B cell (primary cell): Measurements from ENCODE around the gene DCDC2C. TPM values are rescaled to one million over a fixed set of nuclear protein-coding genes. Genes with fewer than 3 reads are reported as not detected.

Experiments
- ATAC-seq: fragments of 200-7000 bp; cut with Tn5 transposase; one replicate; pipeline ENCODE4 v1.10.0; 2021; ENCODE audit warnings: low read depth, mild to moderate bottlenecking, moderate number of reproducible peaks, moderate library complexity
- CTCF ChIA-PET: fragments of 350-600 bp; sonication (Branson Sonifier 250); formaldehyde crosslinking; loops from one replicate; lab custom pipeline; 2021; ENCODE audit warnings: antibody characterized with exemption, inconsistent platforms; lab: Charles Lee
- POLR2A ChIA-PET: fragments of 350-600 bp; sonication (Branson Sonifier 250); formaldehyde crosslinking; loops from one replicate; lab custom pipeline; 2021; ENCODE audit warnings: antibody characterized with exemption; lab: Charles Lee
- DNase-seq: peaks from one replicate; pipeline ENCODE4 v3.0.0; 2013
- H2AFZ ChIP-seq: 2 replicates; pipeline ENCODE4 v1.6.1; 2012; ENCODE audit warnings: mild to moderate bottlenecking, low read depth, low read length; ENCODE audit not compliant: insufficient read depth, poor library complexity, severe bottlenecking
- H3K27ac ChIP-seq, 2 donors: 1 replicate in 1 of 2; 2 replicates in 1 of 2; pipeline ENCODE4 v1.5.1; 2012 to 2013; ENCODE audit warnings: low read length in 2 of 2, mild to moderate bottlenecking in 2 of 2, moderate library complexity in 1 of 2
- H3K27me3 ChIP-seq, 4 experiments: fragments of 200-600 bp in 1 of 4; sonication (generic) in 1 of 4; replicated peaks in 1 of 4; 1 replicate in 2 of 4; 2 replicates in 2 of 4; pipeline versions ENCODE4 v1.6.1 to v1.7.0; 2013 to 2016; ENCODE audit warnings: low read length in 3 of 4, mild to moderate bottlenecking in 2 of 4, mixed read lengths in 1 of 4, moderate library complexity in 1 of 4; ENCODE audit not compliant: insufficient read depth in 4 of 4, control insufficient read depth in 3 of 4; ENCODE audit errors: control extremely low read depth in 1 of 4
- H3K36me3 ChIP-seq, 2 experiments: replicated peaks in 1 of 2; 1 replicate in 1 of 2; 2 replicates in 1 of 2; pipeline versions ENCODE4 v1.6.1 to v1.7.1; 2013; ENCODE audit warnings: low read length in 1 of 2; ENCODE audit not compliant: insufficient read depth in 2 of 2, control insufficient read depth in 1 of 2; ENCODE audit errors: control extremely low read depth in 1 of 2, extremely low read depth in 1 of 2
- H3K4me1 ChIP-seq, 2 donors: fragments of 200-600 bp in 1 of 2; sonication (generic) in 1 of 2; 1 replicate in 1 of 2; 2 replicates in 1 of 2; pipeline versions ENCODE4 v1.5.1 to v1.6.1; 2013 to 2017; ENCODE audit warnings: low read length in 2 of 2; ENCODE audit not compliant: control insufficient read depth in 2 of 2, insufficient read depth in 2 of 2
- H3K4me2 ChIP-seq: replicated peaks from 2 replicates; pipeline ENCODE3; 2012; ENCODE audit warnings: mild to moderate bottlenecking, low read depth, low read length; ENCODE audit not compliant: poor library complexity, severe bottlenecking
- H3K4me3 ChIP-seq, 5 experiments: fragments of 200-600 bp in 1 of 5; sonication (generic) in 1 of 5; 1 replicate in 3 of 5; 2 replicates in 2 of 5; pipeline versions ENCODE4 v1.5.1 to v1.7.0; 2011 to 2016; ENCODE audit warnings: low read length in 4 of 5, mild to moderate bottlenecking in 4 of 5, low read depth in 2 of 5, control low read depth in 1 of 5, moderate library complexity in 1 of 5; ENCODE audit not compliant: insufficient read depth in 1 of 5; ENCODE audit errors: control extremely low read depth in 1 of 5, extremely low read depth in 1 of 5
- H3K79me2 ChIP-seq: fragments of 200-600 bp; sonication (generic); one replicate; pipeline ENCODE4 v1.6.0; 2016; ENCODE audit warnings: low read length; ENCODE audit not compliant: control insufficient read depth, insufficient read depth
- H3K9ac ChIP-seq: fragments of 200-600 bp; sonication (generic); 2 replicates; pipeline ENCODE4 v1.6.1; 2017; ENCODE audit warnings: mild to moderate bottlenecking, low read length, moderate library complexity
- H3K9me3 ChIP-seq, 3 donors: one replicate each; pipeline versions ENCODE4 v1.6.1 to v1.7.1; 2013; ENCODE audit warnings: low read length in 2 of 3; ENCODE audit not compliant: control insufficient read depth in 2 of 3, insufficient read depth in 1 of 3; ENCODE audit errors: control extremely low read depth in 1 of 3
- H4K20me1 ChIP-seq: 2 replicates; pipeline ENCODE4 v1.6.0; 2012; ENCODE audit warnings: mild to moderate bottlenecking, low read length; ENCODE audit not compliant: insufficient read depth, control insufficient read depth, poor library complexity, severe bottlenecking
- H3K27ac Mint-ChIP-seq: one replicate; pipeline ENCODE4 v1.8.0; 2021; ENCODE audit warnings: mixed read lengths
- H3K27me3 Mint-ChIP-seq: one replicate; pipeline ENCODE4 v1.8.0; 2021; ENCODE audit warnings: mixed read lengths
- H3K4me1 Mint-ChIP-seq: one replicate; pipeline ENCODE4 v1.8.0; 2021; ENCODE audit warnings: mixed read lengths
- H3K4me3 Mint-ChIP-seq: one replicate; pipeline ENCODE4 v1.8.0; 2021; ENCODE audit warnings: mixed read lengths
- H3K9me3 Mint-ChIP-seq: one replicate; pipeline ENCODE4 v1.8.0; 2022; ENCODE audit warnings: mixed read lengths; ENCODE audit not compliant: insufficient read depth
- CTCF ChIP-seq: fragments of 200-600 bp; IDR thresholded peaks from one replicate; pipeline ENCODE4 v1.8.0; 2022; ENCODE audit warnings: antibody characterized with exemption, mild to moderate bottlenecking
- EZH2 ChIP-seq: IDR thresholded peaks from 2 replicates; pipeline ENCODE4 v1.6.1; 2012; ENCODE audit warnings: borderline replicate concordance, low read depth, mild to moderate bottlenecking, moderate library complexity, low read length; ENCODE audit not compliant: insufficient read depth, poor library complexity, severe bottlenecking
- WGBS: methylation state at CpG from one replicate; pipeline ENCODE4 v1.1.5; 2013; ENCODE audit warnings: missing lambda C conversion rate; ENCODE audit not compliant: insufficient coverage; 5-methylcytosine and 5-hydroxymethylcytosine counted together
- intact Hi-C: fragments of 100-400 bp; cut with micrococcal nuclease; formaldehyde crosslinking; loops from one replicate; pipeline ENCODE4 v1.10.0; 2022
- polyA plus RNA-seq: library from polyadenylated mRNA; depleted of rRNA; stranded (reverse); fragments of >200 nt; gene quantifications from 2 replicates; pipeline ENCODE4 v1.2.3, GENCODE V29; 2012
- total RNA-seq, 2 donors: library from RNA; stranded (reverse); fragments of 120-200 nt in 1 of 2; gene quantifications; 1 replicate in 1 of 2; 2 replicates in 1 of 2; pipeline versions ENCODE4 v1.2.3 to v1.2.4, GENCODE V29; 2013 to 2022

DCDC2C gene
- total and polyA plus RNA-seq, 2 donors (not counting 1 experiment from before 2014, with no cell fraction given): not detected

- intact Hi-C loops: no loop called here
- no peak for TF ChIP-seq EZH2
- TF ChIP-seq CTCF: no peak
- H3K27ac Mint-ChIP-seq: no peak overlapping the region
- Histone ChIP-seq H3K9me3 (no peaks in the 10 kb centered on the region), H3K36me3 (no peaks in the 10 kb centered on the region), H2AFZ (no peak overlapping the region), H4K20me1 (no peaks in the 10 kb centered on the region), H3K27me3 (no peaks in the 10 kb centered on the region), H3K79me2 (no peaks in the 10 kb centered on the region), H3K27ac (no peak overlapping the region), H3K4me3 (no peak overlapping the region), H3K4me1 (no peaks in the 10 kb centered on the region), H3K4me2 (no peak overlapping the region), H3K9ac (no peak overlapping the region)
- 89% methylated on average over 2 of the region's 4 CpGs for WGBS
- H3K4me3 Mint-ChIP-seq: no peak overlapping the region
- H3K9me3 Mint-ChIP-seq: no peaks in the 10 kb centered on the region
- no peaks in the 10 kb centered on the region for H3K4me1 Mint-ChIP-seq
- POLR2A ChIA-PET: no interaction called here
- CTCF ChIA-PET: no interaction called here
- H3K27me3 Mint-ChIP-seq: no peaks in the 10 kb centered on the region
- ATAC-seq (no peak), DNase-seq (no peak)
These were observed 172.8 kb downstream of the DCDC2C start for GRCh38 chr2:3876221-3876620.

GRCh38 chr2:3876685-3877084, 173.3 kb downstream of the DCDC2C start:
- H3K79me2 ChIP-seq: no peaks in the 10 kb centered on the region
- WGBS: 50% methylated on average over 1 of the region's 3 CpGs
- H3K4me3 ChIP-seq: no peak overlapping the region
- no peak overlapping the region for H3K4me3 Mint-ChIP-seq
- no peaks in the 10 kb centered on the region for H3K27me3 ChIP-seq
- no peak overlapping the region for H3K9ac ChIP-seq
- no peaks in the 10 kb centered on the region for H3K36me3 ChIP-seq
- POLR2A ChIA-PET: no interaction called here
- no peak overlapping the region for H3K27ac Mint-ChIP-seq
- no peak for TF ChIP-seq CTCF
- no peak for TF ChIP-seq EZH2
- no peaks in the 10 kb centered on the region for H3K9me3 Mint-ChIP-seq
- intact Hi-C loops: no loop called here
- no peak for ATAC-seq
- no peaks in the 10 kb centered on the region for H3K4me1 Mint-ChIP-seq
- no peaks in the 10 kb centered on the region for H3K9me3 ChIP-seq
- CTCF ChIA-PET: no interaction called here
- no peak overlapping the region for H3K4me2 ChIP-seq
- no peaks in the 10 kb centered on the region for H4K20me1 ChIP-seq
- H2AFZ ChIP-seq: no peak overlapping the region
- H3K27ac ChIP-seq: no peak overlapping the region
- H3K27me3 Mint-ChIP-seq: no peaks in the 10 kb centered on the region
- H3K4me1 ChIP-seq: no peaks in the 10 kb centered on the region
- DNase-seq: no peak
